ENCODE measurements around the gene ZNF562.

The ZNF562 gene

GRCh38 chr19:9641810-9642209, 33.1 kb downstream of the ZNF562 start:
- DNase-seq, result no peak

- DNase-seq, result no peak
Observed at GRCh38 chr19:9640956-9641355, 33.9 kb downstream of the ZNF562 start.

GRCh38 chr19:9636018-9636417, 38.9 kb downstream of the ZNF562 start:
- no peak for DNase-seq

- DNase-seq, result no peak
Observed at GRCh38 chr19:9627856-9628255, 47.0 kb downstream of the ZNF562 start.

- no peak for DNase-seq
Observed at GRCh38 chr19:9622531-9622930, 52.4 kb downstream of the ZNF562 start.

- peak; percentile 68 for DNase-seq
Observed at GRCh38 chr19:9621156-9622037, 53.5 kb downstream of the ZNF562 start, which contains the start of gene ZNF561. TSS of gene ZNF561 (minus strand) at chr19:9621232. CDS start at chr19:9619456, 1,776 bp downstream.

- DNase-seq, result no peak
Observed at GRCh38 chr19:9620842-9621155, 54.1 kb downstream of the ZNF562 start.

- no peak for DNase-seq
Observed at GRCh38 chr19:9615844-9616243, 59.1 kb downstream of the ZNF562 start.

GRCh38 chr19:9610484-9611113, 64.3 kb downstream of the ZNF562 start:
- no peak for DNase-seq

GRCh38 chr19:9608912-9609311, 66.0 kb downstream of the ZNF562 start:
- no peak for DNase-seq

GRCh38 chr19:9597027-9597426, 77.9 kb downstream of the ZNF562 start:
- DNase-seq, result no peak

All from NCI-H1694 (cell line).